ENCODE data around the gene JMJD8. TPM values are rescaled to one million over a fixed set of nuclear protein-coding genes. Genes with fewer than 3 reads are reported as not detected.

The JMJD8 gene
- total and polyA plus RNA-seq, 4 donors, result 21.2 to 52.6 (median 33.4) TPM

DNA sequence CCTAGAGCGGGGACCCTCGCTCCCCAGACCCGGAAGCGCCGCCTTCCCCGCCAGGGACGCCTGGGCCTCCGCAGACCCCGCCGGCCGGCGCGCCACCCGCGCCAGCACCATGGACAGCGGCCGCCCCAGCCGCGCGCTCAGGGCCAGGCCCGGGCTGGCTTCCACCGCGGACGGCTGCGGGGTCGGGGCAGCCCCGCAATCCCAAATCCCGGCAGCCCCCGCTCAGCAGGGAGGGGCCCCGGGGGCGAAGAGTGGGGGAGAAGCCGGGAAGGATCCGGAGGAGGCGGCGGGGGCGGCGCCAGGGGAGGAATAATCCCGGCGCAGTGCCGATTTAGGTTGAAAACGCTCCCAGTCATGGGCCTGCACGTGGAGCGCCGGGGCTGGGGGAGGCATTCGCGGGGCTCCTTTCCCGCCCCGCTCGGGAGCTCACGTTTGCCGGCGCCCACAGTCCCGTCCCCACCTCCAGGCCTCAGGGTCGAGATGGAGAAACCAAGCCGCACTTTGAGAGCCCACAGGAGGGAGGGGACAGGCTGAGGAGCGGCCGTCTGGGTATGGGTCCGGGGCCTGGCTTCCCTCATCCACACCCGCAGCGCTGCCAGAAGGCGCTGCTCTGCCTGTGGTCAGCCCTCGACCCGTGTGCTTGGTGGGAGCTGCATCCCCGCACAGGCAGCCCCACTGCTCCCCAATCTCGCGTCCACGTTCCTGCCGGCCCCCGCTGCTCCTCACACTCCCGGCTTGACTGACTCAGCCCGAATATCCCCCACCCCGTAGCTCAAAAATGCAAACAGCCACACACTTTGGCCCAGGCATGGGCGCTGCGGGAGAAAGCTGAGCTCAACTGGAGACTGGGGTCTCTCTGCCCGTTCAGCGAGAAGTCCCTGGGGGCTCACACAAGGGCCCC lies 16.8 kb upstream of the JMJD8 start:
- Histone ChIP-seq H3K27ac (ENCODE audit: low read depth in 1 of 2, low read length in 2 of 2) (no peak overlapping the region), H3K36me3 (ENCODE audit: control insufficient read depth in 4 of 4, insufficient read depth in 3 of 4, low read depth in 1 of 4, low read length in 3 of 4) (no peaks in the 10 kb centered on the region), H3K4me3 (ENCODE audit: low read depth in 1 of 3, low read length in 3 of 3) (no peak overlapping the region), H3K27me3 (ENCODE audit: control insufficient read depth in 4 of 4, insufficient read depth in 4 of 4, low read length in 3 of 4) (peaks cover 2 to 20% (median 7%) of the 10 kb centered on the region in 4 donors), H3K9ac (ENCODE audit: low read depth in 1 of 2, low read length in 2 of 2) (no peak overlapping the region), H3K4me1 (ENCODE audit: control insufficient read depth in 4 of 4, insufficient read depth in 4 of 4, low read length in 3 of 4) (peaks cover 0 to 3% (median 0%) of the 10 kb centered on the region in 4 donors), H3K9me3 (ENCODE audit: control insufficient read depth in 4 of 4, low read length in 3 of 4) (no peaks in the 10 kb centered on the region)
- DNase-seq (ENCODE audit: low spot score), result peak; percentile 60
- TF ChIP-seq, protein P1, sequence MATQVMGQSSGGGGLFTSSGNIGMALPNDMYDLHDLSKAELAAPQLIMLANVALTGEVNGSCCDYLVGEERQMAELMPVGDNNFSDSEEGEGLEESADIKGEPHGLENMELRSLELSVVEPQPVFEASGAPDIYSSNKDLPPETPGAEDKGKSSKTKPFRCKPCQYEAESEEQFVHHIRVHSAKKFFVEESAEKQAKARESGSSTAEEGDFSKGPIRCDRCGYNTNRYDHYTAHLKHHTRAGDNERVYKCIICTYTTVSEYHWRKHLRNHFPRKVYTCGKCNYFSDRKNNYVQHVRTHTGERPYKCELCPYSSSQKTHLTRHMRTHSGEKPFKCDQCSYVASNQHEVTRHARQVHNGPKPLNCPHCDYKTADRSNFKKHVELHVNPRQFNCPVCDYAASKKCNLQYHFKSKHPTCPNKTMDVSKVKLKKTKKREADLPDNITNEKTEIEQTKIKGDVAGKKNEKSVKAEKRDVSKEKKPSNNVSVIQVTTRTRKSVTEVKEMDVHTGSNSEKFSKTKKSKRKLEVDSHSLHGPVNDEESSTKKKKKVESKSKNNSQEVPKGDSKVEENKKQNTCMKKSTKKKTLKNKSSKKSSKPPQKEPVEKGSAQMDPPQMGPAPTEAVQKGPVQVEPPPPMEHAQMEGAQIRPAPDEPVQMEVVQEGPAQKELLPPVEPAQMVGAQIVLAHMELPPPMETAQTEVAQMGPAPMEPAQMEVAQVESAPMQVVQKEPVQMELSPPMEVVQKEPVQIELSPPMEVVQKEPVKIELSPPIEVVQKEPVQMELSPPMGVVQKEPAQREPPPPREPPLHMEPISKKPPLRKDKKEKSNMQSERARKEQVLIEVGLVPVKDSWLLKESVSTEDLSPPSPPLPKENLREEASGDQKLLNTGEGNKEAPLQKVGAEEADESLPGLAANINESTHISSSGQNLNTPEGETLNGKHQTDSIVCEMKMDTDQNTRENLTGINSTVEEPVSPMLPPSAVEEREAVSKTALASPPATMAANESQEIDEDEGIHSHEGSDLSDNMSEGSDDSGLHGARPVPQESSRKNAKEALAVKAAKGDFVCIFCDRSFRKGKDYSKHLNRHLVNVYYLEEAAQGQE (IDR thresholded peaks at IDR 0.05), result peak; percentile 96
- TF ChIP-seq, protein P2, sequence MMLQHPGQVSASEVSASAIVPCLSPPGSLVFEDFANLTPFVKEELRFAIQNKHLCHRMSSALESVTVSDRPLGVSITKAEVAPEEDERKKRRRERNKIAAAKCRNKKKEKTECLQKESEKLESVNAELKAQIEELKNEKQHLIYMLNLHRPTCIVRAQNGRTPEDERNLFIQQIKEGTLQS (IDR thresholded peaks at IDR 0.05), result no peak
- TF ChIP-seq JUND (IDR thresholded peaks at IDR 0.05), result no peak
- no peak for TF ChIP-seq HNF4A (conservative IDR thresholded peaks at IDR 0.05)
- 9% methylated on average over 76 of the region's 76 CpGs for WGBS

DNA sequence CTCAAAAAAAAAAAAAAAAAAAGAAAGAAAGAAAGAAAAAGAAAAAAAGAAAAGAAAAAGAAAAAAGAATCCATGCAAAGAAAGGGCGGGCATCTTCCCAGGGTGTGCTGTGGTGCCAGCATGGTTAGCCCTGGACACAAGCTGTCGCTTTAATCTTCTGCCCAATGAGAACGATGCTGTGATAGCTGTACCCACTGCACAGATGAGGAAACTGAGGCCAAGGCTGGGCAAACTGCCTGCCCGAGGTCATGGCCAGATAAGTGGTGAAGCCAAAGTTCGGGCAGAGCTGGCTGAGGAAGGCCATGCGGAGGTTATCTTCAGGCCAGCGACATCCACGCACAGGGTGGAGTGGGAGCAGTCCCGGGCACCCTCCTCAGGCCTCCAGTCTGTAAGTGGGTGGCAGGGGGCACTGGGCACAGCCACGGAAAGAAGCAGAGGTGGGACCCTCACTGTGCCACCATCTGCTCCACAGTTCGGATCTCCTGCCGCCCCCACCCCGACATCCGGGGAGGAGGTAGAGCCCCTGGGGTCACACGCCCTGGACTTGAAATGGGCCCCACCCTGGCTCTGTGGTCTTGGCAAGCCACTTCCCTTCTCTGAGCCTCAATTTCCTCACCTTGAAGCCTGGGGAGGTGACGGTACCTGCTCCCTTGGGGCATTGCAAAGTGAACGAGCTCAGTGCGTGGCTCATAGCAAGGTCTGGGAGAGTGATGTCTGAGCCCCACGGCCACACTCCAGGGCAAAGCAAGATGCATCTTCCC lies 15.0 kb upstream of the JMJD8 start:
- Histone ChIP-seq H3K36me3 (ENCODE audit: control insufficient read depth in 4 of 4, insufficient read depth in 3 of 4, low read depth in 1 of 4, low read length in 3 of 4) (no peaks in the 10 kb centered on the region), H3K9ac (ENCODE audit: low read depth in 1 of 2, low read length in 2 of 2) (no peak overlapping the region), H3K9me3 (ENCODE audit: control insufficient read depth in 4 of 4, low read length in 3 of 4) (no peaks in the 10 kb centered on the region), H3K27ac (ENCODE audit: low read depth in 1 of 2, low read length in 2 of 2) (no peak overlapping the region), H3K4me1 (ENCODE audit: control insufficient read depth in 4 of 4, insufficient read depth in 4 of 4, low read length in 3 of 4) (peaks cover 0 to 12% (median 6%) of the 10 kb centered on the region in 4 donors), H3K4me3 (ENCODE audit: low read depth in 1 of 3, low read length in 3 of 3) (no peak overlapping the region), H3K27me3 (ENCODE audit: control insufficient read depth in 4 of 4, insufficient read depth in 4 of 4, low read length in 3 of 4) (peaks cover 2 to 23% (median 7%) of the 10 kb centered on the region in 4 donors)
- WGBS, result 73% methylated on average over 19 of the region's 19 CpGs
- no peak for TF ChIP-seq NR2F2 (IDR thresholded peaks at IDR 0.05)
- TF ChIP-seq, protein P3, sequence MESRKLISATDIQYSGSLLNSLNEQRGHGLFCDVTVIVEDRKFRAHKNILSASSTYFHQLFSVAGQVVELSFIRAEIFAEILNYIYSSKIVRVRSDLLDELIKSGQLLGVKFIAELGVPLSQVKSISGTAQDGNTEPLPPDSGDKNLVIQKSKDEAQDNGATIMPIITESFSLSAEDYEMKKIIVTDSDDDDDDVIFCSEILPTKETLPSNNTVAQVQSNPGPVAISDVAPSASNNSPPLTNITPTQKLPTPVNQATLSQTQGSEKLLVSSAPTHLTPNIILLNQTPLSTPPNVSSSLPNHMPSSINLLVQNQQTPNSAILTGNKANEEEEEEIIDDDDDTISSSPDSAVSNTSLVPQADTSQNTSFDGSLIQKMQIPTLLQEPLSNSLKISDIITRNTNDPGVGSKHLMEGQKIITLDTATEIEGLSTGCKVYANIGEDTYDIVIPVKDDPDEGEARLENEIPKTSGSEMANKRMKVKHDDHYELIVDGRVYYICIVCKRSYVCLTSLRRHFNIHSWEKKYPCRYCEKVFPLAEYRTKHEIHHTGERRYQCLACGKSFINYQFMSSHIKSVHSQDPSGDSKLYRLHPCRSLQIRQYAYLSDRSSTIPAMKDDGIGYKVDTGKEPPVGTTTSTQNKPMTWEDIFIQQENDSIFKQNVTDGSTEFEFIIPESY (IDR thresholded peaks at IDR 0.05), result no peak
- no peak for TF ChIP-seq HNF4A (conservative IDR thresholded peaks at IDR 0.05)
- TF ChIP-seq FOXA2 (IDR thresholded peaks at IDR 0.05), result no peak
- no peak for TF ChIP-seq YY1 (IDR thresholded peaks at IDR 0.05)
- TF ChIP-seq EGR1 (IDR thresholded peaks at IDR 0.05; ENCODE audit: low read depth in 2 of 2), result no peak
- TF ChIP-seq, protein P2 (IDR thresholded peaks at IDR 0.05), result no peak
- TF ChIP-seq SP1 (IDR thresholded peaks at IDR 0.05), result no peak
- no peak for TF ChIP-seq GABPA (IDR thresholded peaks at IDR 0.05 in 1 of 2, conservative IDR thresholded peaks at IDR 0.05 in 1 of 2)
- TF ChIP-seq HNF4G (IDR thresholded peaks at IDR 0.05), result no peak
- no peak for TF ChIP-seq FOXA1 (IDR thresholded peaks at IDR 0.05)
- no peak for TF ChIP-seq JUND (IDR thresholded peaks at IDR 0.05)
- no peak for TF ChIP-seq RXRA (IDR thresholded peaks at IDR 0.05)
- no peak for DNase-seq (ENCODE audit: low spot score)
